SK-N-SH (cell line): Measurements from ENCODE around the gene CELF4.

Experiments
- CHD2 ChIP-seq: fragments of 150-350 bp; IDR thresholded peaks from 2 replicates; pipeline ENCODE4 v1.6.1; 2018; ENCODE audit warnings: low read length; ENCODE audit not compliant: partially characterized antibody
- CTCF ChIP-seq: fragments of 200-600 bp; sonication (generic); IDR thresholded peaks from 2 replicates; pipeline ENCODE4 v1.6.1; 2017; ENCODE audit warnings: antibody characterized with exemption, mild to moderate bottlenecking, moderate library complexity
- ELF1 ChIP-seq: IDR thresholded peaks from 2 replicates; pipeline ENCODE4 v1.4.0; 2012
- EP300 ChIP-seq, 2 experiments: IDR thresholded peaks; 2 replicates each; pipeline versions ENCODE4 v1.4.0 to v1.6.1; 2012; ENCODE audit warnings: borderline replicate concordance in 1 of 2, low read depth in 1 of 2, low read length in 1 of 2
- FOXM1 ChIP-seq: IDR thresholded peaks from 2 replicates; pipeline ENCODE4 v1.4.0; 2012; ENCODE audit warnings: low read depth, mild to moderate bottlenecking
- GABPA ChIP-seq: IDR thresholded peaks from 2 replicates; pipeline ENCODE4 v1.4.0; 2012; ENCODE audit warnings: low read depth, mild to moderate bottlenecking
- PBX3 ChIP-seq: IDR thresholded peaks from 2 replicates; pipeline ENCODE4; 2012
- POLR2AphosphoS5 ChIP-seq: IDR thresholded peaks from 2 replicates; pipeline ENCODE4 v1.6.1; 2012; ENCODE audit warnings: low read depth, low read length
- REST ChIP-seq: IDR thresholded peaks from 2 replicates; pipeline ENCODE4 v1.6.1; 2012; ENCODE audit warnings: mild to moderate bottlenecking, low read depth, low read length, moderate library complexity
- RFX5 ChIP-seq: IDR thresholded peaks from 2 replicates; pipeline ENCODE4 v1.6.1; 2012; ENCODE audit warnings: mild to moderate bottlenecking, improper control_type of control experiment, low read length
- TEAD4 ChIP-seq: IDR thresholded peaks from 2 replicates; pipeline ENCODE4 v1.4.0; 2012; ENCODE audit warnings: mild to moderate bottlenecking, borderline replicate concordance; ENCODE audit not compliant: insufficient read depth
- YY1 ChIP-seq: IDR thresholded peaks from 2 replicates; pipeline ENCODE4 v1.4.0; 2012; ENCODE audit warnings: low read depth, mild to moderate bottlenecking

- TF ChIP-seq CTCF (no peak), CHD2 (no peak), PBX3 (no peak), YY1 (no peak), POLR2AphosphoS5 (no peak), GABPA (no peak), EP300 (IDR thresholded peaks at IDR 0.05; ENCODE audit: borderline replicate concordance in 1 of 2, low read depth in 1 of 2, low read length in 1 of 2) (no peak), TEAD4 (no peak), REST (no peak), ELF1 (no peak), FOXM1 (no peak), RFX5 (no peak)
These were observed 268.5 kb downstream of the CELF4 start for GRCh38 chr18:37297106-37297505.
